HepG2 (cell line): Measurements from ENCODE around the gene SLC35B2. TPM values are rescaled to one million over a fixed set of nuclear protein-coding genes. Genes with fewer than 3 reads are reported as not detected.

ENCODE experiments used
- FOSL1 ChIP-seq: sonication (generic); formaldehyde crosslinking; IDR thresholded peaks from 2 replicates; pipeline ENCODE4 v1.9.0; 2021; ENCODE audit warnings: missing genetic modification reagents, borderline replicate concordance
- RELA ChIP-seq: sonication (generic); formaldehyde crosslinking; IDR thresholded peaks from 2 replicates; pipeline ENCODE4 v1.4.0; 2020; ENCODE audit warnings: missing genetic modification reagents
- ZC3H4 ChIP-seq: sonication (generic); formaldehyde crosslinking; IDR thresholded peaks from 2 replicates; pipeline ENCODE4 v1.4.0; 2020; ENCODE audit warnings: missing genetic modification reagents, borderline replicate concordance
- ZFP36L2 ChIP-seq: sonication (generic); formaldehyde crosslinking; IDR thresholded peaks from 2 replicates; pipeline ENCODE4 v1.4.0; 2020; ENCODE audit warnings: missing genetic modification reagents
- ZNF180 ChIP-seq: sonication (generic); formaldehyde crosslinking; IDR thresholded peaks from 2 replicates; pipeline ENCODE4 v1.4.0; 2020; ENCODE audit warnings: low read depth, missing genetic modification reagents, borderline replicate concordance
- ZNF207 ChIP-seq: fragments of 450-650 bp; IDR thresholded peaks from 2 replicates; pipeline ENCODE4 v1.6.1; 2016; ENCODE audit warnings: antibody characterized with exemption, borderline replicate concordance
- ZNF75D ChIP-seq: sonication (generic); formaldehyde crosslinking; IDR thresholded peaks from 2 replicates; pipeline ENCODE4 v1.8.1; 2023; ENCODE audit warnings: missing genetic modification reagents, mild to moderate bottlenecking, borderline replicate concordance
- ZNF839 ChIP-seq: sonication (generic); formaldehyde crosslinking; IDR thresholded peaks from 2 replicates; pipeline ENCODE4 v1.4.0; 2020; ENCODE audit warnings: missing genetic modification reagents, mild to moderate bottlenecking, borderline replicate concordance
- ZNF879 ChIP-seq: sonication (generic); formaldehyde crosslinking; IDR thresholded peaks from 2 replicates; pipeline ENCODE4 v1.8.1; 2023; ENCODE audit warnings: missing genetic modification reagents
- ZZZ3 ChIP-seq: sonication (generic); formaldehyde crosslinking; IDR thresholded peaks from 2 replicates; pipeline ENCODE4 v1.4.0; 2020; ENCODE audit warnings: missing genetic modification reagents, mild to moderate bottlenecking, borderline replicate concordance
- polyA plus RNA-seq, 8 experiments: library from polyadenylated mRNA; depleted of rRNA in 3 of 8; stranded (reverse) in 7 of 8; unstranded in 1 of 8; fragments of >200 nt; fragmentation: Illumina TruSeq in 4 of 8; extraction: Trizol in 4 of 8; gene quantifications; 2 replicates each; pipeline versions ENCODE4 v1.2.1 to v1.2.3, GENCODE V29; 2011 to 2016; ENCODE audit warnings: low read depth in 4 of 8, missing spikeins in 1 of 8, mixed read lengths in 1 of 8; ENCODE audit not compliant: insufficient read depth in 1 of 8
- total RNA-seq, 5 experiments: library from RNA; depleted of rRNA; stranded (reverse); fragments of >200 nt; fragmentation: Illumina TruSeq; extraction: Trizol; gene quantifications; 2 replicates each; pipeline ENCODE4 v1.2.3, GENCODE V29; 2016; ENCODE audit warnings: low read depth in 1 of 5
- TF ChIP-seq, protein P1 (sequence below): sonication (generic); formaldehyde crosslinking; IDR thresholded peaks from 2 replicates; pipeline ENCODE4 v1.4.0; 2020; ENCODE audit warnings: mild to moderate bottlenecking, missing genetic modification reagents
- TF ChIP-seq, protein P2 (sequence below): sonication (generic); formaldehyde crosslinking; IDR thresholded peaks from 2 replicates; pipeline ENCODE4 v1.4.0; 2020; ENCODE audit warnings: missing genetic modification reagents, low read depth, mild to moderate bottlenecking, borderline replicate concordance
- TF ChIP-seq, protein P3 (sequence below): sonication (generic); formaldehyde crosslinking; IDR thresholded peaks from 2 replicates; pipeline ENCODE4 v1.4.0; 2020; ENCODE audit warnings: missing genetic modification reagents, mild to moderate bottlenecking, borderline replicate concordance
- TF ChIP-seq, protein P4 (sequence below): sonication (generic); formaldehyde crosslinking; IDR thresholded peaks from 2 replicates; pipeline ENCODE4 v1.4.0; 2020; ENCODE audit warnings: mild to moderate bottlenecking, low read depth, missing genetic modification reagents
- TF ChIP-seq, protein P5 (sequence below): sonication (generic); formaldehyde crosslinking; IDR thresholded peaks from 2 replicates; pipeline ENCODE4 v1.5.1; 2020; ENCODE audit warnings: missing genetic modification reagents, mild to moderate bottlenecking, borderline replicate concordance

The SLC35B2 gene
- total and polyA plus RNA-seq, 2 of the 13 experiments (the other 11 are each of a cell fraction or from before 2014, with no cell fraction given): 61.1 to 148 TPM

DNA sequence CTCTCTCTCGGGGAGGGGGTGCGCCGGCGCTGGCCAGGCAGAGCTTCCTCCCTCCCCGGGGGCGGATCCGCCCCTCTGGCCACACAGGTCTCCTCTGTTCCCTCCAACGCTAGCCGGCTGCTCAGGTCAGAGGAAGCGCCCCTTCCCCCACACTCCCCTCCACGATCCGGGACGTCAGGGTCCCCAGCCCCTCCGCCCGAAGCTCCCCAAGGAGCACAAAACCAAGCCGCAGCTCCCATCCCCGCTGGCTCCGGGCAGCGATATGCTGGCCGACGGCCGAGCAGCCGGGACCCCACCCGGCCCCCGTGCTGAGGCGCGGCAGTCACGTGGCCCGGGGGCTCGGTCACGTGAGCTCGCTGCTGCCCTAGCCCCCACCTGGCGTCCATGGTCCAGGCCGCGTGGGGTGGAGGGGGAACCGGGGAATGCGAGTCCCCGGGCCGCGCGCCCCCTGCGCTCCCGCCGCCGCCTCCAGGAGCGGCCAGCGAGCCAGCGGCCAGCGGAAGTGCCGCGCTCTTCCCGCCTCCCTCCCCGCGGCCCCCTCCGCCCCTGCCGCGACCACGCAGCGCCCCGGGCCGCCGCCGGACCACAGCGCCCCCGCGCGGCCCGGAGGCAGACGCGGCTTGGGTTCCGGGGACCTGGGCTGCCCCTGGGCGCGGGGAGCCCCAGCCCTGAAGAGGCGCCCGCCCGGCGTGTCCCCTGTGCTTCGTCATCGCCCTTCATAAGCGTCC, at the start of gene SLC35B2 (continued):
- TF ChIP-seq ZNF75D (peak; percentile 95; the same call in 1 of the 2 replicates), ZNF839 (peak; percentile 61; the same call in 1 of the 2 replicates), ZNF879 (CRISPR knock-in tag) (0 out of 2 replicates have a peak, but pooled peaks have one; percentile 49), RELA (CRISPR knock-in tag) (no peak), FOSL1 (no peak), ZFP36L2 (CRISPR knock-in tag) (no peak), ZC3H4 (peak; percentile 38; the same call in 1 of the 2 replicates), ZZZ3 (CRISPR knock-in tag) (no peak; the same call in 1 of the 2 replicates), ZNF180 (CRISPR knock-in tag) (no peak), ZNF207 (no peak)
- TF ChIP-seq, protein P1, sequence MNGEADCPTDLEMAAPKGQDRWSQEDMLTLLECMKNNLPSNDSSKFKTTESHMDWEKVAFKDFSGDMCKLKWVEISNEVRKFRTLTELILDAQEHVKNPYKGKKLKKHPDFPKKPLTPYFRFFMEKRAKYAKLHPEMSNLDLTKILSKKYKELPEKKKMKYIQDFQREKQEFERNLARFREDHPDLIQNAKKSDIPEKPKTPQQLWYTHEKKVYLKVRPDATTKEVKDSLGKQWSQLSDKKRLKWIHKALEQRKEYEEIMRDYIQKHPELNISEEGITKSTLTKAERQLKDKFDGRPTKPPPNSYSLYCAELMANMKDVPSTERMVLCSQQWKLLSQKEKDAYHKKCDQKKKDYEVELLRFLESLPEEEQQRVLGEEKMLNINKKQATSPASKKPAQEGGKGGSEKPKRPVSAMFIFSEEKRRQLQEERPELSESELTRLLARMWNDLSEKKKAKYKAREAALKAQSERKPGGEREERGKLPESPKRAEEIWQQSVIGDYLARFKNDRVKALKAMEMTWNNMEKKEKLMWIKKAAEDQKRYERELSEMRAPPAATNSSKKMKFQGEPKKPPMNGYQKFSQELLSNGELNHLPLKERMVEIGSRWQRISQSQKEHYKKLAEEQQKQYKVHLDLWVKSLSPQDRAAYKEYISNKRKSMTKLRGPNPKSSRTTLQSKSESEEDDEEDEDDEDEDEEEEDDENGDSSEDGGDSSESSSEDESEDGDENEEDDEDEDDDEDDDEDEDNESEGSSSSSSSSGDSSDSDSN (CRISPR knock-in tag): peak; percentile 92
- TF ChIP-seq, protein P2, sequence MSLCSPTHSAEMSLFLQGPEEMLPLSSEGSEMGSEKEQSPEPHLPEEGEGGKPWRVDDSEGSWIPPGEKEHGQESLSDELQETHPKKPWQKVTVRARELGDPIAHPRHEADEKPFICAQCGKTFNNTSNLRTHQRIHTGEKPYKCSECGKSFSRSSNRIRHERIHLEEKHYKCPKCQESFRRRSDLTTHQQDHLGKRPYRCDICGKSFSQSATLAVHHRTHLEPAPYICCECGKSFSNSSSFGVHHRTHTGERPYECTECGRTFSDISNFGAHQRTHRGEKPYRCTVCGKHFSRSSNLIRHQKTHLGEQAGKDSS (CRISPR knock-in tag): peak; percentile 95
- TF ChIP-seq, protein P3, sequence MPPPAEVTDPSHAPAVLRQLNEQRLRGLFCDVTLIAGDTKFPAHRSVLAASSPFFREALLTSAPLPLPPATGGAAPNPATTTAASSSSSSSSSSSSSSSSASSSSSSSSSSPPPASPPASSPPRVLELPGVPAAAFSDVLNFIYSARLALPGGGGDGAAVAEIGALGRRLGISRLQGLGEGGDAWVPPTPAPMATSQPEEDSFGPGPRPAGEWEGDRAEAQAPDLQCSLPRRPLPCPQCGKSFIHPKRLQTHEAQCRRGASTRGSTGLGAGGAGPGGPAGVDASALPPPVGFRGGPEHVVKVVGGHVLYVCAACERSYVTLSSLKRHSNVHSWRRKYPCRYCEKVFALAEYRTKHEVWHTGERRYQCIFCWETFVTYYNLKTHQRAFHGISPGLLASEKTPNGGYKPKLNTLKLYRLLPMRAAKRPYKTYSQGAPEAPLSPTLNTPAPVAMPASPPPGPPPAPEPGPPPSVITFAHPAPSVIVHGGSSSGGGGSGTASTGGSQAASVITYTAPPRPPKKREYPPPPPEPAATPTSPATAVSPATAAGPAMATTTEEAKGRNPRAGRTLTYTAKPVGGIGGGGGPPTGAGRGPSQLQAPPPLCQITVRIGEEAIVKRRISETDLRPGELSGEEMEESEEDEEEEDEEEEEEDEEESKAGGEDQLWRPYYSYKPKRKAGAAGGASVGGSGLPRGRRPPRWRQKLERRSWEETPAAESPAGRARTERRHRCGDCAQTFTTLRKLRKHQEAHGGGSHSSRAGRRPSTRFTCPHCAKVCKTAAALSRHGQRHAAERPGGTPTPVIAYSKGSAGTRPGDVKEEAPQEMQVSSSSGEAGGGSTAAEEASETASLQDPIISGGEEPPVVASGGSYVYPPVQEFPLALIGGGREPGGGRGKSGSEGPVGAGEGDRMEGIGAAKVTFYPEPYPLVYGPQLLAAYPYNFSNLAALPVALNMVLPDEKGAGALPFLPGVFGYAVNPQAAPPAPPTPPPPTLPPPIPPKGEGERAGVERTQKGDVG (CRISPR knock-in tag): 0 out of 2 replicates have a peak, but pooled peaks have one; percentile 31
- TF ChIP-seq, protein P4, sequence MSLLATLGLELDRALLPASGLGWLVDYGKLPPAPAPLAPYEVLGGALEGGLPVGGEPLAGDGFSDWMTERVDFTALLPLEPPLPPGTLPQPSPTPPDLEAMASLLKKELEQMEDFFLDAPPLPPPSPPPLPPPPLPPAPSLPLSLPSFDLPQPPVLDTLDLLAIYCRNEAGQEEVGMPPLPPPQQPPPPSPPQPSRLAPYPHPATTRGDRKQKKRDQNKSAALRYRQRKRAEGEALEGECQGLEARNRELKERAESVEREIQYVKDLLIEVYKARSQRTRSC (CRISPR knock-in tag): no peak
- TF ChIP-seq, protein P5, sequence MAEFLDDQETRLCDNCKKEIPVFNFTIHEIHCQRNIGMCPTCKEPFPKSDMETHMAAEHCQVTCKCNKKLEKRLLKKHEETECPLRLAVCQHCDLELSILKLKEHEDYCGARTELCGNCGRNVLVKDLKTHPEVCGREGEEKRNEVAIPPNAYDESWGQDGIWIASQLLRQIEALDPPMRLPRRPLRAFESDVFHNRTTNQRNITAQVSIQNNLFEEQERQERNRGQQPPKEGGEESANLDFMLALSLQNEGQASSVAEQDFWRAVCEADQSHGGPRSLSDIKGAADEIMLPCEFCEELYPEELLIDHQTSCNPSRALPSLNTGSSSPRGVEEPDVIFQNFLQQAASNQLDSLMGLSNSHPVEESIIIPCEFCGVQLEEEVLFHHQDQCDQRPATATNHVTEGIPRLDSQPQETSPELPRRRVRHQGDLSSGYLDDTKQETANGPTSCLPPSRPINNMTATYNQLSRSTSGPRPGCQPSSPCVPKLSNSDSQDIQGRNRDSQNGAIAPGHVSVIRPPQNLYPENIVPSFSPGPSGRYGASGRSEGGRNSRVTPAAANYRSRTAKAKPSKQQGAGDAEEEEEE (CRISPR knock-in tag): no peak
